Suprapubic skin (tissue), 4 donors: Measurements from ENCODE around the gene SHC2. TPM values are rescaled to one million over a fixed set of nuclear protein-coding genes. Genes with fewer than 3 reads are reported as not detected.

Source experiments
- DNase-seq, 2 donors: peaks; one replicate each; pipeline ENCODE4 v3.0.0-alpha.2; 2019; ENCODE audit warnings: low spot score in 2 of 2
- H3K27ac ChIP-seq: fragments of 200-600 bp; sonication (generic); one replicate; pipeline ENCODE4 v1.5.1; 2019
- H3K27me3 ChIP-seq: fragments of 200-600 bp; sonication (generic); one replicate; pipeline ENCODE4 v1.5.1; 2019
- H3K36me3 ChIP-seq: fragments of 200-600 bp; sonication (generic); one replicate; pipeline ENCODE4 v1.5.1; 2019
- H3K4me1 ChIP-seq: fragments of 200-600 bp; sonication (generic); one replicate; pipeline ENCODE4 v1.5.1; 2019
- H3K4me3 ChIP-seq: fragments of 200-600 bp; sonication (generic); one replicate; pipeline ENCODE4 v1.5.1; 2019; ENCODE audit warnings: mild to moderate bottlenecking
- H3K9me3 ChIP-seq: fragments of 200-600 bp; sonication (generic); one replicate; pipeline ENCODE4 v1.5.1; 2019
- EP300 ChIP-seq: sonication (generic); formaldehyde crosslinking; IDR thresholded peaks from one replicate; pipeline ENCODE4 v1.6.1; 2017; ENCODE audit warnings: antibody characterized with exemption
- POLR2A ChIP-seq, 2 donors: fragments of 450-650 bp; IDR thresholded peaks; one replicate each; pipeline ENCODE4 v1.6.1; 2017; ENCODE audit warnings: antibody characterized with exemption in 2 of 2, mild to moderate bottlenecking in 2 of 2, moderate library complexity in 2 of 2
- POLR2AphosphoS5 ChIP-seq, 3 donors: sonication (generic); formaldehyde crosslinking; IDR thresholded peaks; one replicate each; pipeline ENCODE4 v1.6.1; 2017; ENCODE audit warnings: antibody characterized with exemption in 3 of 3
- WGBS: methylation state at CpG from one replicate; pipeline ENCODE4 v1.1.5; 2018; 5-methylcytosine and 5-hydroxymethylcytosine counted together
- total RNA-seq, 4 donors: library from RNA; depleted of rRNA; stranded (reverse); fragments of >200 nt; gene quantifications; one replicate each; pipeline ENCODE4 v1.1.0, GENCODE V29; 2016
- TF ChIP-seq, protein P1 (sequence below), 2 donors: fragments of 200-600 bp in 1 of 2; fragments of 450-650 bp in 1 of 2; sonication (generic) in 1 of 2; IDR thresholded peaks; one replicate each; pipeline ENCODE4 v1.5.1; 2016 to 2019; ENCODE audit warnings: antibody characterized with exemption in 2 of 2, mild to moderate bottlenecking in 1 of 2, moderate library complexity in 1 of 2

Gene SHC2
- total RNA-seq, 4 donors from 2014 or later = 16.3 to 40.7 (median 19.6) TPM

DNA sequence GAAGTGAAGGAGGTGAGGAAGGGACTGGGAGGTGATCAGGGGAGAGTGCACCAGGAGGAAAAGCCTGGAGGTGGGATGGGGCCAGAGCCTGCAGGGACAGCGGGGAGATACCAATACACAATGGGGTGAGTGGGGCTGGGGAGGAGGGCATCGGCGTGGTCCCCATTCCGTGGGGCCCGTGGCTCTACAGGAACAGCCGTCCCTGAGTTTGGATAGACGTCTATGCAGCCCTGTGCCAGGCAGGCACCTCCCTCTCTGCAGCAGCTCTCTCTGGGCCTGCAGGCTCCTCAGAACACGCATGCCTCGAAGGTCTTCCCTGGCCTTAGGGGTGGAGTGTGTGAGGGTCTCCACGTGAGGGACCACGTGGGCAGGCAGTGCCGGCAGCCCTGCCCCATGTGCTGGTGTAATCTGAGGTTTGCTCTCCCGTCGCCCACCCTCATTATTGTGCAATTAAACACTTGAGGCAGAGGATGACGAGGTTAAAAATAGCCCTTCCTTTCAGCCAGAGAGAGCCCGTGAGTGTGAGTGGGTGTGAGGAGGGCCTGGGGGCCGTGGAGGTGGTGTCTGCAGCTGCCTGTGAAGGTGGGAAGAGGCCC, 68.4 kb downstream of the SHC2 start:
- H3K27me3 ChIP-seq = peaks cover 18% of the 10 kb centered on the region
- no peaks in the 10 kb centered on the region for H3K36me3 ChIP-seq
- no peak overlapping the region for H3K27ac ChIP-seq
- TF ChIP-seq EP300 (no peak), POLR2A (IDR thresholded peaks at IDR 0.05) (no peak), POLR2AphosphoS5 (IDR thresholded peaks at IDR 0.05) (no peak)
- TF ChIP-seq, protein P1, sequence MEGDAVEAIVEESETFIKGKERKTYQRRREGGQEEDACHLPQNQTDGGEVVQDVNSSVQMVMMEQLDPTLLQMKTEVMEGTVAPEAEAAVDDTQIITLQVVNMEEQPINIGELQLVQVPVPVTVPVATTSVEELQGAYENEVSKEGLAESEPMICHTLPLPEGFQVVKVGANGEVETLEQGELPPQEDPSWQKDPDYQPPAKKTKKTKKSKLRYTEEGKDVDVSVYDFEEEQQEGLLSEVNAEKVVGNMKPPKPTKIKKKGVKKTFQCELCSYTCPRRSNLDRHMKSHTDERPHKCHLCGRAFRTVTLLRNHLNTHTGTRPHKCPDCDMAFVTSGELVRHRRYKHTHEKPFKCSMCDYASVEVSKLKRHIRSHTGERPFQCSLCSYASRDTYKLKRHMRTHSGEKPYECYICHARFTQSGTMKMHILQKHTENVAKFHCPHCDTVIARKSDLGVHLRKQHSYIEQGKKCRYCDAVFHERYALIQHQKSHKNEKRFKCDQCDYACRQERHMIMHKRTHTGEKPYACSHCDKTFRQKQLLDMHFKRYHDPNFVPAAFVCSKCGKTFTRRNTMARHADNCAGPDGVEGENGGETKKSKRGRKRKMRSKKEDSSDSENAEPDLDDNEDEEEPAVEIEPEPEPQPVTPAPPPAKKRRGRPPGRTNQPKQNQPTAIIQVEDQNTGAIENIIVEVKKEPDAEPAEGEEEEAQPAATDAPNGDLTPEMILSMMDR (IDR thresholded peaks at IDR 0.05) = no peak
- no peaks in the 10 kb centered on the region for H3K4me1 ChIP-seq
- H3K4me3 ChIP-seq = no peak overlapping the region
- peak in 1 of 2 donors; percentile 44 for DNase-seq
- no peaks in the 10 kb centered on the region for H3K9me3 ChIP-seq
- 62% methylated on average over 9 of the region's 17 CpGs for WGBS

DNA sequence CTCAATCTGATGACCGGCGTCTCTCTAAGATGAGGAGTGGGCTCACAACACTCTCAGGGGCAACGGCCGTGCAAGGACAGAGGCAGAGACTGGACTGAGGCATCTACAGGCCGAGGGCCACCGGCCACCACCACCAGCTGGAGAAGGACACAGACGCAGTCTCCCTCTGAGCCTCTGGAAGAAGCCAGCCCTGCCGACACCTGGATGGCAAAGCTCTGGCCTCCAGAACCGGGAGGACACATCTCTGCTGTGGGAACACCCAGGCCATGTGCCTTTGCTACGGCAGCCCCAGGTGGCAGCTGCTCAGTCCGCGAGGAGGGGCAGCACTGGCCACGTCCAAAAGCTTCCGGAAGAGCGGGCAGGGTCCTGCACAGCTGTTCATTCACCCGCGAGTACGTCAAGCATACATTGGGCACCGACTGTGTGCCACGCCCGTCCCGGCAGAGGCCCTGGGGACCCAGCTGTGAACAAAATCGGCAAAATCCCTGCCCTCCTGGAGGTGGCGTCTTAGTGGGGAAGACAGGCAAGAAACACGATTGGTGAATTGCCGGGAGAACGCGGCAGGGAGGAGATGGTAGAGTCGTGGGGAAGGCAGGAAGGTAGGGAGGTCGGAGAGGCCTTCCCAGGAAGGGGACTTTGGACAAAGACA, 69.0 kb downstream of the SHC2 start:
- peak in 1 of 2 donors; percentile 48 for DNase-seq
- Histone ChIP-seq H3K4me1 (no peaks in the 10 kb centered on the region), H3K36me3 (no peaks in the 10 kb centered on the region), H3K27ac (no peak overlapping the region), H3K4me3 (no peak overlapping the region), H3K9me3 (no peaks in the 10 kb centered on the region), H3K27me3 (peaks cover 18% of the 10 kb centered on the region)
- TF ChIP-seq POLR2A (IDR thresholded peaks at IDR 0.05) = no peak
- TF ChIP-seq, protein P1 (IDR thresholded peaks at IDR 0.05) = no peak
- no peak for TF ChIP-seq EP300
- no peak for TF ChIP-seq POLR2AphosphoS5 (IDR thresholded peaks at IDR 0.05)
- 81% methylated on average over 27 of the region's 30 CpGs for WGBS

DNA sequence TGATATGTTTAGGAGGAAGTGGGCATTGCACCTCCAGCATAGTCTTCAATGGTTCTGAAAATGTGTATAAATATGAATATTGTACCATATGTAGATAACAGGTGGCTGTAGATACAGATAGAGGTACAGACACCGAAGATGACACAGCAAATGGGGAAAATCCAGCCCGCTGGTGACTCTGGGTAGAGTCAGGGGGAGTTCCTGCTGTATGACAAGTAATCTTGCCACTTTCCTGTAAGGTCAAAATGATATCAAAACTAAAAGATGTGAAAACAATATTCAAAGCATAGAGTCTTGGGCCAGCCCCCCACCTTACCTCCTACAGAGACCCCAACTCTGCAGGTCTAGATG, 69.7 kb downstream of the SHC2 start:
- 88% methylated on average over 2 of the region's 2 CpGs for WGBS
- DNase-seq = no peak
- Histone ChIP-seq H3K27ac (no peak overlapping the region), H3K36me3 (no peaks in the 10 kb centered on the region), H3K4me1 (no peaks in the 10 kb centered on the region), H3K4me3 (no peak overlapping the region), H3K9me3 (no peaks in the 10 kb centered on the region), H3K27me3 (peaks cover 18% of the 10 kb centered on the region)
- TF ChIP-seq POLR2A (IDR thresholded peaks at IDR 0.05) (no peak), EP300 (no peak), POLR2AphosphoS5 (IDR thresholded peaks at IDR 0.05) (no peak)
- TF ChIP-seq, protein P1 (IDR thresholded peaks at IDR 0.05) = no peak

DNA sequence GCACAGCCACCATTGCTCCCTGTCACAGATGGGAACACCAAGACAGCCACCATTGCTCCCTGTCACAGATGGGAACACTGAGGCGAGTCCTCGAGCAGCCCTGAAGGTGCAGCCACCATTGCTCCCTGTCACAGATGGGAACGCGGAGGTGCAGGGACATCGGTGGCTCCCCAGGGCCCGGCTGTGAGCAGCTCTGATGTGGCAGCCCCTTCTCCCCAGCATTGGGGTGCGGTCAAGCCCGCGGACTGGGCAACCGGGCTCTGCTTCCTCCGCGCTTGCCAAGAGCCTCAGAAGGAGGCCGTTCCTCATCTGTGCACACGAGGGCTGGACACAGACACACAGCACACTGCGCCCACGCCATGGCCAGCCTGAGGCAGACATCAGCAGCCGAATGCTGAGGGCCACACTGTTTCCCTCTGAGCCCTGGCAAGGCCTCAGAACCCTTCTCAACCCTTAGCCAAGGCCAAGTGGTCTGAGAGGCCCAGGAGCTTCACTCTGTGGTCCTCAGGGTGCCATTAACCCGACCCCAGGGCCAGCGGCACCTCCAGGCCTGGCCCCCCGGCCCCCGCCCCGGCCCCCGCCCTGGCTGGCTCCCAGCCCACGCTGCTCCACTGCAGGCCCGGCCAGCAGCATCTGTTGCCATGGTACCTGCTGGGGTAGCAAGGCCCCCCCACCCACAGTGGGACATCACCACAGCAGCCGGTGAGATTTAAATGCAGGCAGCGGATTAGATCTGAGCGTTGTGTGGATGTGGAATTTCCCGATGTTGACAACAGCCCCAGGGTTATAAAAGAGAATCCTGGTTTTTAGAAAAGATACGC, 70.2 kb downstream of the SHC2 start:
- H3K4me3 ChIP-seq = no peak overlapping the region
- no peaks in the 10 kb centered on the region for H3K36me3 ChIP-seq
- no peak for DNase-seq
- H3K27me3 ChIP-seq = peaks cover 18% of the 10 kb centered on the region
- no peak overlapping the region for H3K27ac ChIP-seq
- TF ChIP-seq EP300 = no peak
- TF ChIP-seq, protein P1 (IDR thresholded peaks at IDR 0.05) = no peak
- no peaks in the 10 kb centered on the region for H3K4me1 ChIP-seq
- WGBS = 66% methylated on average over 22 of the region's 30 CpGs
- no peaks in the 10 kb centered on the region for H3K9me3 ChIP-seq

DNA sequence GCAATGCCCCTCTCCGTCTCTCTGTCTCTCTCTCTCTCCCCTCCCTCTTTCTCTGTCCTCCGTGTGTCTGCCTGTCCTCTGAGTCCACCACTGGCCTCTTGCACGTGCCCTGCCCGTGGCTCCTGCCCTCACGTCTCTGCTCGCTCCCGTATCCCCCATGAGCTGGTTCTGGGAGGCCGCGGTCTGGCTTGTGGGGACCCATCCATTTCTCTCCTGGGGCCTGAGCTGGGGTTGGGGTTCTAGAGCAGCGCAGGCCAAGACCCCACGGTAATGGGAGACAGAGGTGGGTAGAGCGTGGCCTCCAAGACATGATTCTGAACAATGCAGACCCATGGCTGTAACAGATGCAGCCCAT, 70.9 kb downstream of the SHC2 start:
- Histone ChIP-seq H3K9me3 (no peaks in the 10 kb centered on the region), H3K27ac (no peak overlapping the region), H3K4me1 (no peaks in the 10 kb centered on the region), H3K27me3 (peaks cover 18% of the 10 kb centered on the region), H3K4me3 (no peak overlapping the region), H3K36me3 (no peaks in the 10 kb centered on the region)
- WGBS = 92% methylated on average over 11 of the region's 12 CpGs
- TF ChIP-seq POLR2AphosphoS5 (IDR thresholded peaks at IDR 0.05) = no peak
- TF ChIP-seq, protein P1 (IDR thresholded peaks at IDR 0.05) = no peak
- TF ChIP-seq POLR2A (IDR thresholded peaks at IDR 0.05) = no peak
- TF ChIP-seq EP300 = no peak
- peak in 1 of 2 donors; percentile 52 for DNase-seq
